H9 (cell line): Measurements from ENCODE around the gene UNC79. TPM values are rescaled to one million over a fixed set of nuclear protein-coding genes. Genes with fewer than 3 reads are reported as not detected.

Experiments
- DNase-seq: peaks from one replicate; pipeline ENCODE4 v3.0.0-alpha.2; 2017
- H2AFZ ChIP-seq: one replicate; pipeline ENCODE4 v1.6.1; 2013; ENCODE audit warnings: mild to moderate bottlenecking, low read length, control low read depth, moderate library complexity
- H2AK5ac ChIP-seq: 2 replicates; pipeline ENCODE4 v1.6.1; 2013; ENCODE audit warnings: low read length, control low read depth, mixed read lengths; ENCODE audit not compliant: insufficient read length
- H2BK120ac ChIP-seq: one replicate; pipeline ENCODE4 v1.6.1; 2013; ENCODE audit warnings: low read depth, mild to moderate bottlenecking, low read length, control low read depth, inconsistent platforms; ENCODE audit not compliant: poor library complexity, severe bottlenecking
- H2BK12ac ChIP-seq: 2 replicates; pipeline ENCODE4 v1.6.1; 2013; ENCODE audit warnings: low read length, control low read depth, mixed read lengths, low read depth; ENCODE audit not compliant: insufficient read length
- H2BK15ac ChIP-seq: 2 replicates; pipeline ENCODE4 v1.6.1; 2013; ENCODE audit warnings: low read depth, low read length, control low read depth
- H2BK20ac ChIP-seq: one replicate; pipeline ENCODE4 v1.6.1; 2013; ENCODE audit warnings: low read depth, mild to moderate bottlenecking, low read length, control low read depth, inconsistent platforms; ENCODE audit not compliant: poor library complexity, severe bottlenecking
- H2BK5ac ChIP-seq: 2 replicates; pipeline ENCODE4 v1.6.1; 2013; ENCODE audit warnings: low read length, control low read depth, mixed read lengths; ENCODE audit not compliant: insufficient read length
- H3K14ac ChIP-seq: 2 replicates; pipeline ENCODE4 v1.6.1; 2013; ENCODE audit warnings: low read length, control low read depth; ENCODE audit not compliant: insufficient read depth
- H3K18ac ChIP-seq: 2 replicates; pipeline ENCODE4 v1.6.1; 2013; ENCODE audit warnings: low read depth, mild to moderate bottlenecking, mixed read lengths, low read length, control low read depth; ENCODE audit not compliant: insufficient read length
- H3K23ac ChIP-seq: 2 replicates; pipeline ENCODE4 v1.6.1; 2013; ENCODE audit warnings: low read length, control low read depth, mixed read lengths, low read depth; ENCODE audit not compliant: insufficient read length
- H3K23me2 ChIP-seq: 2 replicates; pipeline ENCODE4 v1.6.1; 2013; ENCODE audit warnings: low read depth, mild to moderate bottlenecking, mixed read lengths, low read length, control low read depth; ENCODE audit not compliant: insufficient read length, poor library complexity, severe bottlenecking
- H3K27ac ChIP-seq: 2 replicates; pipeline ENCODE4 v1.5.1; 2013; ENCODE audit warnings: low read length, control low read depth, mixed read lengths, low read depth; ENCODE audit not compliant: insufficient read length
- H3K27me3 ChIP-seq: 2 replicates; pipeline ENCODE4 v1.6.1; 2013; ENCODE audit warnings: low read length, control low read depth, inconsistent platforms; ENCODE audit not compliant: insufficient read depth
- H3K4ac ChIP-seq: 2 replicates; pipeline ENCODE4 v1.6.1; 2013; ENCODE audit warnings: low read depth, mild to moderate bottlenecking, control low read depth, inconsistent platforms, low read length, moderate library complexity
- H3K4me1 ChIP-seq: 2 replicates; pipeline ENCODE4 v1.6.1; 2013; ENCODE audit warnings: low read length, control low read depth, inconsistent platforms; ENCODE audit not compliant: insufficient read depth
- H3K4me2 ChIP-seq: 2 replicates; pipeline ENCODE4 v1.6.1; 2013; ENCODE audit warnings: low read length, control low read depth, mixed read lengths; ENCODE audit not compliant: insufficient read length, insufficient read depth
- H3K56ac ChIP-seq: 2 replicates; pipeline ENCODE4 v1.6.1; 2013; ENCODE audit warnings: low read depth, mild to moderate bottlenecking, mixed read lengths, low read length, control low read depth; ENCODE audit not compliant: insufficient read length
- H3K79me1 ChIP-seq: 2 replicates; pipeline ENCODE4 v1.6.1; 2013; ENCODE audit warnings: low read depth, mild to moderate bottlenecking, moderate library complexity, low read length, control low read depth, inconsistent platforms; ENCODE audit not compliant: insufficient read depth, poor library complexity, severe bottlenecking
- H3K79me2 ChIP-seq: 2 replicates; pipeline ENCODE4 v1.6.1; 2013; ENCODE audit warnings: low read length, control low read depth, inconsistent platforms; ENCODE audit not compliant: insufficient read depth
- H3K9ac ChIP-seq: 2 replicates; pipeline ENCODE4 v1.6.1; 2013; ENCODE audit warnings: low read length, control low read depth, mixed read lengths; ENCODE audit not compliant: insufficient read length; ENCODE audit errors: extremely low read depth
- H3K9me3 ChIP-seq: one replicate; pipeline ENCODE4 v1.6.1; 2013; ENCODE audit warnings: low read depth, low read length, inconsistent platforms; ENCODE audit not compliant: control insufficient read depth
- H3T11ph ChIP-seq: one replicate; pipeline ENCODE4 v1.6.1; 2013; ENCODE audit warnings: mild to moderate bottlenecking, low read length, control low read depth, inconsistent platforms
- H4K20me1 ChIP-seq: one replicate; pipeline ENCODE4 v1.6.1; 2013; ENCODE audit not compliant: control insufficient read depth, insufficient read length, insufficient read depth
- H4K5ac ChIP-seq: 2 replicates; pipeline ENCODE4 v1.6.1; 2013; ENCODE audit warnings: low read depth, mild to moderate bottlenecking, mixed read lengths, low read length, control low read depth; ENCODE audit not compliant: insufficient read length
- H4K8ac ChIP-seq: replicated peaks from 2 replicates; pipeline ENCODE4 v1.6.1; 2013; ENCODE audit warnings: low read length, control low read depth, mixed read lengths, low read depth; ENCODE audit not compliant: insufficient read length
- H4K91ac ChIP-seq: 2 replicates; pipeline ENCODE4 v1.6.1; 2013; ENCODE audit warnings: low read depth, mild to moderate bottlenecking, moderate library complexity, mixed read lengths, low read length, control low read depth; ENCODE audit not compliant: insufficient read length
- H3K27ac Mint-ChIP-seq, 3 experiments: 2 replicates in 2 of 3; 3 replicates in 1 of 3; pipeline ENCODE4 v1.8.0; 2020 to 2021; ENCODE audit warnings: mixed read lengths in 3 of 3, mild to moderate bottlenecking in 1 of 3, moderate library complexity in 1 of 3
- H3K27me3 Mint-ChIP-seq: 2 replicates; pipeline ENCODE4 v1.8.0; 2021; ENCODE audit warnings: low read depth, mild to moderate bottlenecking, moderate library complexity, mixed read lengths
- H3K36me3 Mint-ChIP-seq, 3 experiments: 2 replicates in 2 of 3; 3 replicates in 1 of 3; pipeline ENCODE4 v1.8.0; 2020 to 2021; ENCODE audit warnings: low read depth in 3 of 3, mixed read lengths in 3 of 3; ENCODE audit not compliant: insufficient read depth in 1 of 3
- H3K4me1 Mint-ChIP-seq, 2 experiments: 2 replicates each; pipeline ENCODE4 v1.8.0; 2020; ENCODE audit warnings: mixed read lengths in 2 of 2
- H3K4me3 Mint-ChIP-seq, 2 experiments: 2 replicates in 1 of 2; 3 replicates in 1 of 2; pipeline ENCODE4 v1.8.0; 2020 to 2021; ENCODE audit warnings: mild to moderate bottlenecking in 2 of 2, mixed read lengths in 2 of 2, moderate library complexity in 1 of 2
- H3K9me3 Mint-ChIP-seq, 2 experiments: 2 replicates in 1 of 2; 3 replicates in 1 of 2; pipeline ENCODE4 v1.8.0; 2020; ENCODE audit warnings: mild to moderate bottlenecking in 2 of 2, mixed read lengths in 2 of 2, moderate library complexity in 1 of 2
- WGBS: extraction: QIAGEN DNeasy Blood & Tissue Kit; methylation state at CpG from one replicate; pipeline ENCODE4 v1.1.7; 2013; ENCODE audit warnings: missing lambda C conversion rate, low lambda C conversion rate, mixed read lengths; ENCODE audit not compliant: insufficient read length; ENCODE audit errors: extremely low coverage; 5-methylcytosine and 5-hydroxymethylcytosine counted together
- total RNA-seq: library from RNA; stranded (reverse); gene quantifications from 2 replicates; pipeline ENCODE4 v1.2.1, GENCODE V29; 2021
- TF ChIP-seq, protein P1 (sequence below): fragments of 200-600 bp; sonication (generic); conservative IDR thresholded peaks from 3 replicates; pipeline ENCODE4 v1.8.0; 2021; ENCODE audit warnings: antibody characterized with exemption, mild to moderate bottlenecking

UNC79 gene
- total RNA-seq, 1 experiment from 2014 or later, result 3.0 TPM

DNA sequence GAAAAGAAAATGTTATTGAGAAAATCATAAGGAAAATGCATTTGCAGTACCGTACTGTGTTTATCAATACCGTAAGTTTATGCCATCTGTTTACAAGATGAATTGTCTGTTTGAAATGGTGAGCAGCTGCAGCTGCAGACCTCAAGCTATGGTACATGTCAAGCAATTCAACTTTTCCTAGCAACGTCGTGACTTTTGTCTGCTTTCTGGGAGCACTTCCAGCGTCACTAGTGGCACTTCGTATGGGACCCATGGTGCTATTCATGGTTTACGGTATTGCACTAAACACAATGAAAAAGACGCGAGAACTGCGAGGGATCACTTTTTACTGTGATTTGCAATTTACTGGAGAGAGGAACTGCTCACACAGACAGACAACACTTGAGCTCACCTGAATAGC is 160.8 kb downstream of the UNC79 start:
- no CpG with 5 or more reads among the region's 10 CpGs for WGBS
- H3T11ph ChIP-seq, result no peak overlapping the region
- peaks cover 0 to 5% (median 2%) of the 10 kb centered on the region in 3 experiments; a peak in 3 of 7 replicates for H3K36me3 Mint-ChIP-seq
- no peak overlapping the region for H3K56ac ChIP-seq
- H3K23me2 ChIP-seq, result no peaks in the 10 kb centered on the region
- H3K4me3 Mint-ChIP-seq, result no peak overlapping the region
- H3K27ac Mint-ChIP-seq, result no peak overlapping the region
- H2BK20ac ChIP-seq, result no peak overlapping the region
- H2AK5ac ChIP-seq, result no peak overlapping the region
- H3K4me2 ChIP-seq, result no peak overlapping the region
- no peaks in the 10 kb centered on the region for H4K20me1 ChIP-seq
- TF ChIP-seq, protein P1, sequence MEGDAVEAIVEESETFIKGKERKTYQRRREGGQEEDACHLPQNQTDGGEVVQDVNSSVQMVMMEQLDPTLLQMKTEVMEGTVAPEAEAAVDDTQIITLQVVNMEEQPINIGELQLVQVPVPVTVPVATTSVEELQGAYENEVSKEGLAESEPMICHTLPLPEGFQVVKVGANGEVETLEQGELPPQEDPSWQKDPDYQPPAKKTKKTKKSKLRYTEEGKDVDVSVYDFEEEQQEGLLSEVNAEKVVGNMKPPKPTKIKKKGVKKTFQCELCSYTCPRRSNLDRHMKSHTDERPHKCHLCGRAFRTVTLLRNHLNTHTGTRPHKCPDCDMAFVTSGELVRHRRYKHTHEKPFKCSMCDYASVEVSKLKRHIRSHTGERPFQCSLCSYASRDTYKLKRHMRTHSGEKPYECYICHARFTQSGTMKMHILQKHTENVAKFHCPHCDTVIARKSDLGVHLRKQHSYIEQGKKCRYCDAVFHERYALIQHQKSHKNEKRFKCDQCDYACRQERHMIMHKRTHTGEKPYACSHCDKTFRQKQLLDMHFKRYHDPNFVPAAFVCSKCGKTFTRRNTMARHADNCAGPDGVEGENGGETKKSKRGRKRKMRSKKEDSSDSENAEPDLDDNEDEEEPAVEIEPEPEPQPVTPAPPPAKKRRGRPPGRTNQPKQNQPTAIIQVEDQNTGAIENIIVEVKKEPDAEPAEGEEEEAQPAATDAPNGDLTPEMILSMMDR, result no peak
- H2AFZ ChIP-seq, result no peak overlapping the region
- H3K79me2 ChIP-seq, result no peaks in the 10 kb centered on the region
- H4K5ac ChIP-seq, result no peak overlapping the region
- no peaks in the 10 kb centered on the region for H3K9me3 ChIP-seq
- no peak overlapping the region for H2BK5ac ChIP-seq
- no peak overlapping the region for H4K91ac ChIP-seq
- no peak overlapping the region for H2BK15ac ChIP-seq
- H3K79me1 ChIP-seq, result no peaks in the 10 kb centered on the region
- no peak overlapping the region for H3K27ac ChIP-seq
- no peak overlapping the region for H4K8ac ChIP-seq
- H3K18ac ChIP-seq, result no peak overlapping the region
- no peak overlapping the region for H3K23ac ChIP-seq
- H3K27me3 Mint-ChIP-seq, result no peaks in the 10 kb centered on the region
- DNase-seq, result no peak
- H3K14ac ChIP-seq, result no peak overlapping the region
- no peaks in the 10 kb centered on the region for H3K9me3 Mint-ChIP-seq
- no peak overlapping the region for H2BK120ac ChIP-seq
- peaks cover 10 to 12% of the 10 kb centered on the region in 2 experiments for H3K4me1 Mint-ChIP-seq
- H3K4me1 ChIP-seq, result peaks cover 2% of the 10 kb centered on the region; the same call in 1 of the 2 replicates
- no peaks in the 10 kb centered on the region for H3K27me3 ChIP-seq
- H3K9ac ChIP-seq, result no peak overlapping the region
- no peak overlapping the region for H3K4ac ChIP-seq
- no peak overlapping the region for H2BK12ac ChIP-seq
